SU-DHL-6 (cell line): Measurements from ENCODE around the gene PUS1.

Experiments used
- H2AFZ ChIP-seq: fragments of 200-600 bp; sonication (generic); 2 replicates; pipeline ENCODE4 v1.6.1; 2014; ENCODE audit warnings: low read depth, mild to moderate bottlenecking, moderate library complexity, mixed read lengths, antibody characterized with exemption, low read length; ENCODE audit not compliant: severe bottlenecking
- H3F3A ChIP-seq: fragments of 200-600 bp; shearing (Covaris generic); 2 replicates; pipeline ENCODE4 v1.6.0; 2016; ENCODE audit warnings: antibody characterized with exemption, mild to moderate bottlenecking; ENCODE audit not compliant: insufficient read depth
- H3K27ac ChIP-seq: fragments of 200-600 bp; sonication (generic); 2 replicates; pipeline ENCODE4 v1.5.1; 2016; ENCODE audit warnings: low read depth, mild to moderate bottlenecking, low read length, moderate library complexity, mixed read lengths
- H3K27me3 ChIP-seq: fragments of 200-600 bp; sonication (generic), shearing (Covaris generic); 2 replicates; pipeline ENCODE4 v1.6.0; 2014; ENCODE audit warnings: mild to moderate bottlenecking, low read length
- H3K36me3 ChIP-seq: fragments of 200-600 bp; sonication (generic); 2 replicates; pipeline ENCODE4 v1.6.1; 2014; ENCODE audit warnings: mild to moderate bottlenecking, low read length, mixed read lengths
- H3K4me2 ChIP-seq: fragments of 300-600, 200-600 bp; shearing (Covaris generic), sonication (generic); 2 replicates; pipeline ENCODE4 v1.6.0; 2014; ENCODE audit warnings: low read length, low read depth, mild to moderate bottlenecking; ENCODE audit not compliant: poor library complexity, severe bottlenecking
- H3K4me3 ChIP-seq: fragments of 200-600 bp; sonication (generic); 2 replicates; pipeline ENCODE4 v1.5.1; 2014; ENCODE audit warnings: antibody characterized with exemption, low read length, mild to moderate bottlenecking, mixed read lengths; ENCODE audit not compliant: insufficient read depth, poor library complexity, severe bottlenecking
- H3K79me2 ChIP-seq: fragments of 200-600 bp; sonication (generic); 2 replicates; pipeline ENCODE4 v1.6.1; 2014; ENCODE audit warnings: mild to moderate bottlenecking, low read length, moderate library complexity; ENCODE audit not compliant: insufficient read depth
- H3K9ac ChIP-seq: fragments of 200-600 bp; sonication (generic); 2 replicates; pipeline ENCODE4 v1.7.0; 2014; ENCODE audit warnings: mild to moderate bottlenecking, low read length
- H3K9me2 ChIP-seq: fragments of 200-600 bp; sonication (generic); replicated peaks from 2 replicates; pipeline ENCODE4 v1.6.1; 2014; ENCODE audit warnings: low read length; ENCODE audit not compliant: insufficient read depth
- H3K9me3 ChIP-seq: fragments of 200-600 bp; sonication (generic); 2 replicates; pipeline ENCODE4 v1.6.1; 2014; ENCODE audit warnings: low read length, mixed read lengths; ENCODE audit not compliant: insufficient read depth
- H4K20me1 ChIP-seq: fragments of 200-600 bp; sonication (generic); 2 replicates; pipeline ENCODE4 v1.6.1; 2014; ENCODE audit warnings: low read depth, mild to moderate bottlenecking, antibody characterized with exemption, low read length, moderate library complexity, mixed read lengths
- EZH2phosphoT487 ChIP-seq: fragments of 200-600 bp; sonication (generic), shearing (Covaris generic); conservative IDR thresholded peaks from 2 replicates; pipeline ENCODE4 v1.6.1; 2018; ENCODE audit warnings: mild to moderate bottlenecking, antibody characterized with exemption, low read length, moderate library complexity, mixed read lengths
- TF ChIP-seq, protein P1 (sequence below): fragments of 200-600 bp; sonication (generic); IDR thresholded peaks from one replicate; pipeline ENCODE4 v1.5.1; 2017; ENCODE audit warnings: antibody characterized with exemption, mild to moderate bottlenecking, low read length, moderate library complexity; ENCODE audit not compliant: insufficient read depth, poor library complexity, severe bottlenecking

The PUS1 gene

DNA sequence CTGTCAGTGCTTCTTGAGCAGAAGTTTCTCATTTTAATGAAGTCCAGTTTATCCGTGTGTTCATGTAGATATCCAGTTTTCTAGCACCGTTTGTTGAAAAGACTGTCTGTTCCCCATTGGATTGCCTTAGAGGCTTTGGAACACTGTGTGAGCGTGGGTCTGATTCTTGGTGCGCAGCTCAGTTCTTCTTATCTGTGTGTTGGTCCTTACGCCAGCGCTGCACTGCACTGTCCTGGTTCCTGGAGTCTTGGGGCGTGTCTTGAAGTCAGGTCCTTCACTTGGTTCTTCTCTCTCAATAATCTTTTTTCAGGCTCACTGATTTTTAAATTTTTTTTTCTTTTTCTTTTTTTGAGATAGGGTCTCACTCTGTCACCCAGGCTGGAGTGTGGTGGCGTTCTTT is 46.2 kb downstream of the PUS1 start:
- peaks cover 8% of the 10 kb centered on the region; the same call in 1 of the 2 replicates for H4K20me1 ChIP-seq
- H3F3A ChIP-seq: no peaks in the 10 kb centered on the region
- no peak overlapping the region for H3K9ac ChIP-seq
- H3K9me2 ChIP-seq: no peaks in the 10 kb centered on the region
- no peak overlapping the region for H3K4me2 ChIP-seq
- peaks cover 77% of the 10 kb centered on the region for H3K79me2 ChIP-seq
- H3K4me3 ChIP-seq: no peak overlapping the region
- no peak for TF ChIP-seq EZH2phosphoT487
- TF ChIP-seq, protein P1, sequence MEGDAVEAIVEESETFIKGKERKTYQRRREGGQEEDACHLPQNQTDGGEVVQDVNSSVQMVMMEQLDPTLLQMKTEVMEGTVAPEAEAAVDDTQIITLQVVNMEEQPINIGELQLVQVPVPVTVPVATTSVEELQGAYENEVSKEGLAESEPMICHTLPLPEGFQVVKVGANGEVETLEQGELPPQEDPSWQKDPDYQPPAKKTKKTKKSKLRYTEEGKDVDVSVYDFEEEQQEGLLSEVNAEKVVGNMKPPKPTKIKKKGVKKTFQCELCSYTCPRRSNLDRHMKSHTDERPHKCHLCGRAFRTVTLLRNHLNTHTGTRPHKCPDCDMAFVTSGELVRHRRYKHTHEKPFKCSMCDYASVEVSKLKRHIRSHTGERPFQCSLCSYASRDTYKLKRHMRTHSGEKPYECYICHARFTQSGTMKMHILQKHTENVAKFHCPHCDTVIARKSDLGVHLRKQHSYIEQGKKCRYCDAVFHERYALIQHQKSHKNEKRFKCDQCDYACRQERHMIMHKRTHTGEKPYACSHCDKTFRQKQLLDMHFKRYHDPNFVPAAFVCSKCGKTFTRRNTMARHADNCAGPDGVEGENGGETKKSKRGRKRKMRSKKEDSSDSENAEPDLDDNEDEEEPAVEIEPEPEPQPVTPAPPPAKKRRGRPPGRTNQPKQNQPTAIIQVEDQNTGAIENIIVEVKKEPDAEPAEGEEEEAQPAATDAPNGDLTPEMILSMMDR: no peak
- no peaks in the 10 kb centered on the region for H3K9me3 ChIP-seq
- no peak overlapping the region for H2AFZ ChIP-seq
- no peak overlapping the region for H3K27ac ChIP-seq
- no peaks in the 10 kb centered on the region; the same call in 1 of the 2 replicates for H3K36me3 ChIP-seq
- H3K27me3 ChIP-seq: no peaks in the 10 kb centered on the region

DNA sequence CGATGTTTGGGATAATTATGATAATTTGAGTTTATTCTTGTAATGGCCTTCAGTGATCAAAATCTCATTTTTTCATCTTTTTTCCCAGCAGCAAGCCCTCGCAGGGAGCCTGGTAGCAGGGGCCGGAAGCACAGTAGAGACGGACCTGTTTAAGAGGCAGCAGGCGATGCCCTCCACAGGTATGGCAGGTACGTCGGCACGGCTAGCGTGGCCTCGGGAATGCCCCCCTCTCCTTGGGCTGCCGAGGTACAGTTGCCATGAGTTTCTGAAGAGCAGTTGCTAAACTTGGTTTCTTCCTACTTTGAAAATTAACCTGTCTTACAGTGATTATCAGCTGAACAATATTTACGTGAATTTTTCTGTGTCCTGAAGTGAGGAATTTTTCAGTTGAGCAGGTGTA is 50.5 kb downstream of the PUS1 start:
- Histone ChIP-seq H3K36me3 (no peaks in the 10 kb centered on the region; the same call in 1 of the 2 replicates), H3K9ac (no peak overlapping the region), H3K27me3 (no peaks in the 10 kb centered on the region), H3K4me3 (no peak overlapping the region), H3K9me2 (no peaks in the 10 kb centered on the region), H4K20me1 (no peaks in the 10 kb centered on the region), H3K9me3 (no peaks in the 10 kb centered on the region), H3F3A (no peaks in the 10 kb centered on the region), H3K27ac (no peak overlapping the region), H3K79me2 (peaks cover 35% of the 10 kb centered on the region), H3K4me2 (no peak overlapping the region), H2AFZ (no peak overlapping the region)
- TF ChIP-seq EZH2phosphoT487: no peak
- TF ChIP-seq, protein P1: no peak

DNA sequence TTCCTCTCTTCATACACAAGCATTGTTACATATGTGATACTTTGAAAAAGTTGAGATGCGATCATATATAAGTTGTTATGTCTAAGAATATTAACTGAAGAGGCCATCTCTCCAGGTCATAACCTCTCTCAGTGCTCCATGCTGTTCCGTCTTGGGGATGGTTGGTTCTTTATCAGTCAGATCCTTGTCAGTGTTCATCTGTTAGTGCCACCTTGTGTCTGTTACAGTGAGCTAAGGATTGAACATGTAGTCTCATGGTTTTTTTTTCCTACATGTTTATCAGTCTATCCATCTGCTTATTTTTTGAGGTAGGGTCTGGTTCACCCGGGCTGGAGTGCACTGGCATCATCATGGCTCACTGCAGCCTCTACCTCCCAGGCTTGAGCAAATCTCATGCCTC is 51.2 kb downstream of the PUS1 start:
- Histone ChIP-seq H3K4me3 (no peak overlapping the region), H3F3A (no peaks in the 10 kb centered on the region), H3K79me2 (peaks cover 28% of the 10 kb centered on the region), H3K27ac (no peak overlapping the region), H3K9me2 (no peaks in the 10 kb centered on the region), H3K4me2 (no peak overlapping the region), H3K27me3 (no peaks in the 10 kb centered on the region), H3K9me3 (no peaks in the 10 kb centered on the region), H3K9ac (no peak overlapping the region), H3K36me3 (no peaks in the 10 kb centered on the region; the same call in 1 of the 2 replicates), H4K20me1 (no peaks in the 10 kb centered on the region), H2AFZ (no peak overlapping the region)
- TF ChIP-seq EZH2phosphoT487: no peak
- TF ChIP-seq, protein P1: no peak
